GM23338 (cell line): ENCODE measurements around the gene NAMPT. TPM values are rescaled to one million over a fixed set of nuclear protein-coding genes. Genes with fewer than 3 reads are reported as not detected.
A peak's percentile ranks its signal among the peaks of the same experiment; 100 is the strongest.

Source experiments
- ATAC-seq: fragments of 200-7000 bp; cut with Tn5 transposase; 3 replicates; pipeline ENCODE4 v1.9.1; 2020
- DNase-seq: peaks from one replicate; pipeline ENCODE4 v3.0.0-alpha.2; 2015; ENCODE audit warnings: low spot score
- H2AFZ ChIP-seq: fragments of 200-600 bp; sonication (generic); 2 replicates; pipeline ENCODE4 v1.8.0; 2016; ENCODE audit warnings: antibody characterized with exemption, mild to moderate bottlenecking, moderate library complexity
- H3F3A ChIP-seq: fragments of 200-600 bp; sonication (generic); replicated peaks from 2 replicates; pipeline ENCODE4 v1.8.0; 2017; ENCODE audit warnings: antibody characterized with exemption, mixed run types, low read depth
- H3K27ac ChIP-seq: fragments of 200-600 bp; sonication (generic); 2 replicates; pipeline ENCODE4 v1.6.1; 2016; ENCODE audit warnings: low read depth
- H3K27me3 ChIP-seq: fragments of 200-600 bp; sonication (generic); 2 replicates; pipeline ENCODE4 v1.8.0; 2016; ENCODE audit warnings: mild to moderate bottlenecking, mixed run types, moderate library complexity; ENCODE audit not compliant: insufficient read depth
- H3K36me3 ChIP-seq: fragments of 200-600 bp; sonication (generic); 2 replicates; pipeline ENCODE4 v1.8.0; 2016; ENCODE audit warnings: mild to moderate bottlenecking; ENCODE audit not compliant: insufficient read depth
- H3K4me1 ChIP-seq: fragments of 200-600 bp; sonication (generic); 2 replicates; pipeline ENCODE4 v1.8.0; 2016; ENCODE audit warnings: mild to moderate bottlenecking, moderate library complexity; ENCODE audit not compliant: insufficient read depth
- H3K4me2 ChIP-seq: fragments of 200-600 bp; sonication (generic); 2 replicates; pipeline ENCODE4 v1.7.1; 2017; ENCODE audit warnings: mixed run types
- H3K4me3 ChIP-seq: fragments of 200-600 bp; sonication (generic); 2 replicates; pipeline ENCODE4 v1.6.1; 2016; ENCODE audit warnings: mixed run types
- H3K79me2 ChIP-seq: fragments of 200-600 bp; sonication (generic); replicated peaks from 2 replicates; pipeline ENCODE4 v1.8.0; 2017; ENCODE audit warnings: mild to moderate bottlenecking; ENCODE audit not compliant: insufficient read depth
- H3K9me2 ChIP-seq: fragments of 200-600 bp; sonication (generic); 2 replicates; pipeline ENCODE4 v1.8.0; 2017; ENCODE audit not compliant: insufficient read depth
- H4K20me1 ChIP-seq: fragments of 200-600 bp; sonication (generic); replicated peaks from 2 replicates; pipeline ENCODE4 v1.8.0; 2017; ENCODE audit warnings: mild to moderate bottlenecking; ENCODE audit not compliant: insufficient read depth
- H3K27ac Mint-ChIP-seq: 2 replicates; pipeline ENCODE4 v1.8.0; 2020; ENCODE audit warnings: inconsistent platforms, mild to moderate bottlenecking, moderate library complexity, mixed read lengths
- H3K27me3 Mint-ChIP-seq: 3 replicates; pipeline ENCODE4 v1.8.0; 2022; ENCODE audit warnings: low read depth, mild to moderate bottlenecking, moderate library complexity, mixed read lengths, inconsistent platforms; ENCODE audit not compliant: insufficient read depth, poor library complexity
- H3K36me3 Mint-ChIP-seq: 3 replicates; pipeline ENCODE4 v1.8.0; 2021; ENCODE audit warnings: low read depth, mild to moderate bottlenecking, inconsistent platforms, moderate library complexity, mixed read lengths
- H3K4me1 Mint-ChIP-seq: 3 replicates; pipeline ENCODE4 v1.8.0; 2020; ENCODE audit warnings: mild to moderate bottlenecking, inconsistent platforms, mixed read lengths
- H3K4me3 Mint-ChIP-seq: 3 replicates; pipeline ENCODE4 v1.8.0; 2021; ENCODE audit warnings: moderate library complexity, mild to moderate bottlenecking, inconsistent platforms, mixed read lengths
- H3K9me3 Mint-ChIP-seq: 3 replicates; pipeline ENCODE4 v1.8.0; 2020; ENCODE audit warnings: moderate library complexity, mild to moderate bottlenecking, inconsistent platforms, mixed read lengths
- CREB1 ChIP-seq: fragments of 250-450 bp; sonication (Bioruptor Pico); IDR thresholded peaks from 2 replicates; pipeline ENCODE4 v1.5.0; 2020; ENCODE audit warnings: low read depth, mild to moderate bottlenecking, moderate library complexity
- ETS1 ChIP-seq: IDR thresholded peaks from 2 replicates; pipeline ENCODE4 v1.6.1; 2016; ENCODE audit warnings: antibody characterized with exemption
- EZH2 ChIP-seq: fragments of 200-600 bp; sonication (generic); IDR thresholded peaks from one replicate; pipeline ENCODE4 v1.8.0; 2017; ENCODE audit warnings: antibody characterized with exemption, mild to moderate bottlenecking, low read depth; ENCODE audit not compliant: unreplicated experiment
- EZH2phosphoT487 ChIP-seq: fragments of 200-600 bp; sonication (generic); IDR thresholded peaks from one replicate; pipeline ENCODE4 v1.8.1; 2018; ENCODE audit warnings: antibody characterized with exemption; ENCODE audit not compliant: unreplicated experiment
- JUNB ChIP-seq: IDR thresholded peaks from one replicate; pipeline ENCODE4 v1.6.1; 2016; ENCODE audit warnings: antibody characterized with exemption; ENCODE audit not compliant: unreplicated experiment
- NANOG ChIP-seq: IDR thresholded peaks from 2 replicates; pipeline ENCODE4 v1.6.1; 2016; ENCODE audit warnings: antibody characterized with exemption, borderline replicate concordance
- POLR2AphosphoS5 ChIP-seq: IDR thresholded peaks from 2 replicates; pipeline ENCODE4 v1.6.1; 2016; ENCODE audit warnings: antibody characterized with exemption, low read depth
- STAT1 ChIP-seq: IDR thresholded peaks from one replicate; pipeline ENCODE4 v1.6.1; 2016; ENCODE audit warnings: antibody characterized with exemption; ENCODE audit not compliant: unreplicated experiment
- ZNF114 ChIP-seq: fragments of 250-450 bp; sonication (Bioruptor Pico); IDR thresholded peaks from 2 replicates; pipeline ENCODE4 v1.5.0; 2020; ENCODE audit warnings: mild to moderate bottlenecking, moderate library complexity
- ZNF331 ChIP-seq: fragments of 250-450 bp; sonication (Bioruptor Pico); IDR thresholded peaks from 2 replicates; pipeline ENCODE4 v1.5.0; 2020; ENCODE audit warnings: low read depth, mild to moderate bottlenecking, moderate library complexity
- polyA plus RNA-seq: library from polyadenylated mRNA; unstranded; fragments of >200 nt; fragmentation: Nextera tagmentation; extraction: Ambion mirVana; gene quantifications from 2 replicates; pipeline ENCODE4 v1.2.1, GENCODE V29; 2016
- total RNA-seq: library from RNA; depleted of rRNA; stranded (reverse); fragments of >200 nt; shearing (Covaris generic); gene quantifications from 2 replicates; pipeline ENCODE4 v1.2.3, GENCODE V29; 2014
- TF ChIP-seq, protein P1 (sequence below), 2 experiments: fragments of 200-600 bp in 1 of 2; sonication (generic) in 1 of 2; conservative IDR thresholded peaks; 2 replicates each; pipeline versions ENCODE4 v1.5.1 to v1.6.1; 2016 to 2017; ENCODE audit warnings: antibody characterized with exemption in 2 of 2, low read depth in 2 of 2, mild to moderate bottlenecking in 2 of 2, moderate library complexity in 1 of 2
- TF ChIP-seq, protein P2 (sequence below): IDR thresholded peaks from one replicate; pipeline ENCODE4 v1.6.1; 2018; ENCODE audit warnings: antibody characterized with exemption; ENCODE audit not compliant: unreplicated experiment

NAMPT gene
- total and polyA plus RNA-seq, 2 experiments from 2014 or later: 37.9 to 73.9 TPM

DNA sequence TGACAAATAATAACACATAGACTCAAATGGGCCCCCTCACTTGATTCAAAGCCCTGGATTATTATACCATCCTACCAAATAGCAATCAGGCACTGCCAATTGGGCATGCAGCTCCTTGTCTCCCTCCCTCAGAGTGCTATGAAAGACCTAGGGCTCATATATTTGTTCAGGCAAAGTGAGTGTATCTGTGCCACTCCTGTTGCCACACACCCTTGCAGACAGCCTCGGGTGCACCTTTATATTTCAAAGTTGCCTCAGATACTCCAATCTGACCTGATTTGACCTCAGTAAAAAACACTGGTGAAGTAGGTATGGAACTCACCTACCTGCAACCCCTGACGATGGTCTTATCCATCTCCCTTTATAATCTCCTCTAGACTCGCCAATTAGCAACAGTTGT, 3.0 kb upstream of the NAMPT start:
- H3K4me2 ChIP-seq: no peak overlapping the region
- peaks cover 9% of the 10 kb centered on the region for H3K4me1 ChIP-seq
- H3K27ac ChIP-seq: no peak overlapping the region
- peaks cover 8% of the 10 kb centered on the region for H3K27me3 Mint-ChIP-seq
- H3K9me2 ChIP-seq: no peaks in the 10 kb centered on the region
- TF ChIP-seq POLR2AphosphoS5 (no peak), STAT1 (no peak), JUNB (no peak), ZNF114 (CRISPR knock-in tag) (no peak), ETS1 (no peak), CREB1 (no peak)
- TF ChIP-seq, protein P1, sequence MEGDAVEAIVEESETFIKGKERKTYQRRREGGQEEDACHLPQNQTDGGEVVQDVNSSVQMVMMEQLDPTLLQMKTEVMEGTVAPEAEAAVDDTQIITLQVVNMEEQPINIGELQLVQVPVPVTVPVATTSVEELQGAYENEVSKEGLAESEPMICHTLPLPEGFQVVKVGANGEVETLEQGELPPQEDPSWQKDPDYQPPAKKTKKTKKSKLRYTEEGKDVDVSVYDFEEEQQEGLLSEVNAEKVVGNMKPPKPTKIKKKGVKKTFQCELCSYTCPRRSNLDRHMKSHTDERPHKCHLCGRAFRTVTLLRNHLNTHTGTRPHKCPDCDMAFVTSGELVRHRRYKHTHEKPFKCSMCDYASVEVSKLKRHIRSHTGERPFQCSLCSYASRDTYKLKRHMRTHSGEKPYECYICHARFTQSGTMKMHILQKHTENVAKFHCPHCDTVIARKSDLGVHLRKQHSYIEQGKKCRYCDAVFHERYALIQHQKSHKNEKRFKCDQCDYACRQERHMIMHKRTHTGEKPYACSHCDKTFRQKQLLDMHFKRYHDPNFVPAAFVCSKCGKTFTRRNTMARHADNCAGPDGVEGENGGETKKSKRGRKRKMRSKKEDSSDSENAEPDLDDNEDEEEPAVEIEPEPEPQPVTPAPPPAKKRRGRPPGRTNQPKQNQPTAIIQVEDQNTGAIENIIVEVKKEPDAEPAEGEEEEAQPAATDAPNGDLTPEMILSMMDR (conservative IDR thresholded peaks at IDR 0.05; ENCODE audit: low read depth in 2 of 2): no peak
- TF ChIP-seq, protein P2, sequence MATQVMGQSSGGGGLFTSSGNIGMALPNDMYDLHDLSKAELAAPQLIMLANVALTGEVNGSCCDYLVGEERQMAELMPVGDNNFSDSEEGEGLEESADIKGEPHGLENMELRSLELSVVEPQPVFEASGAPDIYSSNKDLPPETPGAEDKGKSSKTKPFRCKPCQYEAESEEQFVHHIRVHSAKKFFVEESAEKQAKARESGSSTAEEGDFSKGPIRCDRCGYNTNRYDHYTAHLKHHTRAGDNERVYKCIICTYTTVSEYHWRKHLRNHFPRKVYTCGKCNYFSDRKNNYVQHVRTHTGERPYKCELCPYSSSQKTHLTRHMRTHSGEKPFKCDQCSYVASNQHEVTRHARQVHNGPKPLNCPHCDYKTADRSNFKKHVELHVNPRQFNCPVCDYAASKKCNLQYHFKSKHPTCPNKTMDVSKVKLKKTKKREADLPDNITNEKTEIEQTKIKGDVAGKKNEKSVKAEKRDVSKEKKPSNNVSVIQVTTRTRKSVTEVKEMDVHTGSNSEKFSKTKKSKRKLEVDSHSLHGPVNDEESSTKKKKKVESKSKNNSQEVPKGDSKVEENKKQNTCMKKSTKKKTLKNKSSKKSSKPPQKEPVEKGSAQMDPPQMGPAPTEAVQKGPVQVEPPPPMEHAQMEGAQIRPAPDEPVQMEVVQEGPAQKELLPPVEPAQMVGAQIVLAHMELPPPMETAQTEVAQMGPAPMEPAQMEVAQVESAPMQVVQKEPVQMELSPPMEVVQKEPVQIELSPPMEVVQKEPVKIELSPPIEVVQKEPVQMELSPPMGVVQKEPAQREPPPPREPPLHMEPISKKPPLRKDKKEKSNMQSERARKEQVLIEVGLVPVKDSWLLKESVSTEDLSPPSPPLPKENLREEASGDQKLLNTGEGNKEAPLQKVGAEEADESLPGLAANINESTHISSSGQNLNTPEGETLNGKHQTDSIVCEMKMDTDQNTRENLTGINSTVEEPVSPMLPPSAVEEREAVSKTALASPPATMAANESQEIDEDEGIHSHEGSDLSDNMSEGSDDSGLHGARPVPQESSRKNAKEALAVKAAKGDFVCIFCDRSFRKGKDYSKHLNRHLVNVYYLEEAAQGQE: no peak
- H2AFZ ChIP-seq: no peak overlapping the region; the same call in 1 of the 2 replicates
- H3K79me2 ChIP-seq: peaks cover 13% of the 10 kb centered on the region
- H3K4me3 Mint-ChIP-seq: no peak overlapping the region
- no peak overlapping the region for H3K27ac Mint-ChIP-seq
- peaks cover 7% of the 10 kb centered on the region for H4K20me1 ChIP-seq
- DNase-seq (no peak), ATAC-seq (no peak)
- H3K36me3 ChIP-seq: no peaks in the 10 kb centered on the region
- no peaks in the 10 kb centered on the region for H3K27me3 ChIP-seq
- H3K36me3 Mint-ChIP-seq: no peaks in the 10 kb centered on the region
- H3K4me3 ChIP-seq: no peak overlapping the region
- 0 out of 3 replicates have a peak, but pooled peaks cover under 1% of the 10 kb centered on the region for H3K9me3 Mint-ChIP-seq
- H3F3A ChIP-seq: peaks cover 4% of the 10 kb centered on the region
- peaks cover 6% of the 10 kb centered on the region for H3K4me1 Mint-ChIP-seq

DNA sequence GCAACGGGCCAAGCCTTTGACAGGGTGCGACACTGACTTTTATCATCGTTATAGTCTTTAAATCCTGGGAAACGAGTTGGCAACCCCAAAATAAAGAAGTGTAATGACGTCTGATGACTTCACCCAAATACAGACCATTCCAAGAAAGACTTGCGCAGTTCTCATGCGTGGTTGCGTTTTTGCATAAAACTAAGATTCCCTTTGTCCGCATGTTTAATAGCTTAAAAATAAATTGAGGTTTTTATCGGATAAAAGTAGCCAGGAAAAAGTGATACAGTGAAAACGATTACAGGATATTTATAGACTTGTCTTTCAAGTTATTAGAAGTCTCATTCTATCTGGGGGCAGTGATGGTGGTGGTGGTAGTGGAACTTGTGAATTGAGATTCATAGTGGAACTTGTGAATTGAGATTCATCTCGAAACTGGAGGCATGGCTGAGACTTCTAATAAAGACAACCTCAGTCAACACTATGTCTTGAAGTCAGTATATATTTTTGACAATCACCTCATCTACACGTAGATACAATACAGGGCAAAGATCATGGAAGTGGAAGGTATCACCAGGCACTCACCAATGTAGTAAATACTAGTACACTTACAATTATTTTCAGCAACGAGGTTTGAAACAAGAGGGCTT, 1.2 kb upstream of the NAMPT start:
- H3K27ac ChIP-seq: peak overlapping the region; percentile 100
- ATAC-seq (no peak), DNase-seq (no peak)
- Mint-ChIP-seq H3K36me3 (no peaks in the 10 kb centered on the region), H3K9me3 (no peaks in the 10 kb centered on the region), H3K4me1 (peaks cover 18% of the 10 kb centered on the region), H3K27ac (peak overlapping the region; percentile 97), H3K4me3 (peak overlapping the region; percentile 90), H3K27me3 (peaks cover 8% of the 10 kb centered on the region)
- peaks cover 31% of the 10 kb centered on the region for H3K79me2 ChIP-seq
- H3K36me3 ChIP-seq: no peaks in the 10 kb centered on the region
- peak overlapping the region; percentile 78 for H3K4me2 ChIP-seq
- H4K20me1 ChIP-seq: peaks cover 23% of the 10 kb centered on the region
- peaks cover 4% of the 10 kb centered on the region for H3F3A ChIP-seq
- no peaks in the 10 kb centered on the region for H3K9me2 ChIP-seq
- H3K4me1 ChIP-seq: peaks cover 17% of the 10 kb centered on the region
- H3K4me3 ChIP-seq: peak overlapping the region; percentile 79
- no peaks in the 10 kb centered on the region for H3K27me3 ChIP-seq
- H2AFZ ChIP-seq: peak overlapping the region; percentile 94
- TF ChIP-seq, protein P1 (conservative IDR thresholded peaks at IDR 0.05; ENCODE audit: low read depth in 2 of 2): no peak
- TF ChIP-seq, protein P2: no peak
- TF ChIP-seq EZH2 (no peak), ZNF331 (CRISPR knock-in tag) (no peak), EZH2phosphoT487 (no peak), NANOG (no peak), STAT1 (no peak)
